HG03558 (cell line): ENCODE results near the gene DNAJC27.

Experiments
- ATAC-seq: cut with Tn5 transposase; IDR thresholded peaks from one replicate; pipeline ENCODE4 v1.9.1; 2021; ENCODE audit warnings: moderate number of reproducible peaks; ENCODE audit not compliant: unreplicated experiment; ENCODE audit errors: extremely low read depth

Gene DNAJC27

DNA sequence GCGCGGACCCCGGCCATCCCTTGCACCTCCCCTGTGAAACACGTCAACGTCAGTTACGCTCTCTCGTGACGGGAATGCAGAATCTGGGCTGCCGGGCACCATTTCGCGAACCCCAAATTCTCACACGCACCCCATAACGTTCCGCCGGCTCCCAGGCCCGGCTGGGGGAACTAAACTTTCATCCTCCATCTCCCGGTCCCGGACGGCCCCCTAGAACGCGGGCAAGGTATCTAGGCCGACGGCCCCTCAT lies 544 bp downstream of the DNAJC27 start:
- ATAC-seq = no peak

DNA sequence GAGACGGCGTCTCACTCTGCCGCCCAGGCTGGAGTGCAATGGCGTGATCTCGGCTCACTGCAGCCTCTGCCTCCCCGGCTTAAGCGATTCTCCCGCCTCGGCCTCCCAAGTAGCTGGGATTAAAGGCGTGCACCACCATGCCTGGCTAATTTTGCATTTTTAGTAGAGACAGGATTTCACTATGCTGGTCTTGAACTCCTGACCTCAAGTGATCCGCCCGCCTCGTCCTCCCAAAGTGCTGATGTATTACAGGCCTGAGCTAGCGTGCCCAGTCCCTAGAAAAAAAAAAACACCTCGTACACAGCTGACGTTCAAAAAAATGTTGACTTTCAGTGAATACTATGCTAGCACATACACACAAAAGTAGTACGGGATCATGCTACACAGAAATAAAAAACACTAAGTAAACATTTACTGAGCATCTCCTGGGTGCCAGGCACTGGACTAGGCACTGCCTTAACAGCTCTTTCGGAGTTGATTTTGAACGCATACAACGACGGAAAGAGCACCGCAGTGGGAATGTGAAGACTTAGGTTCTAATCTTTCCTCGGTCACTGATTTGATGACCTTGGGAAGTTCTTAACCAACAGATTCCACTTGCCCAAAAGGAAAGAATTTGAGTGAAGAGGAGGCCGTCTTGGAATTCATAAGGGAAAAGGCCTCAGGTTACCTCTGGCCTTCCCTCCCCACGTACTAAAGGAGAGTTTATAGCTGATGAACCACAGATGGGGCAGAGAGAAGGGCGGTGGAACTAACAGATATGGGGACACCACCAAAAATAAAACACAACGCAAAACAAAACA lies 1.1 kb downstream of the DNAJC27 start:
- no peak for ATAC-seq

DNA sequence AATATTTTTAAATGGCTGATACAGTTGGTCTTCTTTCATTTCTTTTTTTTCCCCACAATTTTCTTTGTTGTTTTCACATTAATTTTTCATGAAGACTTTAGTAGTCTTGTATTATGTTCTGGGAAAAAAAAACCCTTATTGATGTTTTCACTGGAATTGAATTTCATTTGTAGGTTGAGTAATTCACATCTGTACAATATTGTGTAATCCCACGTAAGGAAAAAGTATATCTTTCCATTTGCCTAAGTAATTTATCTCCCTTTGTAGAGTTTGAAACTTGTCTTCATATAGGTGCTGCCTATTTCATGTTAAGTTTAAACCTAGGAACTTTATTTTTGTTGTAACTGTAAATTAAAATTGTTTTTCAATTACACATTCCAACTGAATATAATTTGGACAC lies 2.0 kb downstream of the DNAJC27 start:
- no peak for ATAC-seq

DNA sequence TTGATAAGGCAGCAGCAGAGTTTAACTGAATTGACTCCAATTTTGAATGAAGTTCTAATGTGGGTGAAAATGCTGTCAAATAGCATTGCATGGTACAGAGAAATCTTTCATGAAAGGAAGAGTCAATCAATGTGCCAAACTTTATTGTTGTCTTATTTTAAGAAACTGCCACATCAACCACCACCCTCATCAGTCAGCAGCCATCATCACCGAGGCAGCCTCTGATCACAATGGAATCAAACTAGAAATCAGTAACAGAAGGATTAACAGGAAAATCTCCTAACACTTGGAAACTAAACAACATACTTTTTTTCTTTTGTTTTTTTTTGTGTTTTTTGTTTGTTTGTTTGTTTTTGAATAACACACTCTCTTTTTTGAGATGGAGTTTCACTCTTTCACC lies 9.9 kb downstream of the DNAJC27 start:
- ATAC-seq = no peak

DNA sequence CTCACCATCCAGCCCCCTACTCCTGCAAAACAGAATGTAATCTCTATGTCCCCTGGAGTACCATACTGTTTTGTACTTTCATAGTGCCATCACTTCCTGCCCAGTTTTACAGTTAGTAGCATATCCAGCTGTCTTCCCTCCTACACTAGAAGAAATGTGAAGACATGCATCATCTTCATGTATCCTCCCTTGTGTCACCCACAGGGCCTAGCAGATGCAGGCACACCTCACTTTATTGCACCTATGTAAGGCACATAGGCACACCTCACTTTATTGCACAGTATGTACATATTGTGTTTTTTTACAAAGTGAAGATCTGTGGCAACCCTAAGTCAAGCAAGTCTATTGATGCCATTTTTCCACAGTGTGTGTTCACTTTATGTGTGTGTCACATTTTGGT lies 12.0 kb downstream of the DNAJC27 start:
- no peak for ATAC-seq

GRCh38 chr2:24958411-24958935 lies 13.3 kb downstream of the DNAJC27 start:
- no peak for ATAC-seq

- no peak for ATAC-seq
Observed at GRCh38 chr2:24957976-24958375, 13.8 kb downstream of the DNAJC27 start.

GRCh38 chr2:24957221-24957620 lies 14.5 kb downstream of the DNAJC27 start:
- ATAC-seq = no peak

GRCh38 chr2:24955921-24956320 lies 15.8 kb downstream of the DNAJC27 start:
- ATAC-seq = no peak

DNA sequence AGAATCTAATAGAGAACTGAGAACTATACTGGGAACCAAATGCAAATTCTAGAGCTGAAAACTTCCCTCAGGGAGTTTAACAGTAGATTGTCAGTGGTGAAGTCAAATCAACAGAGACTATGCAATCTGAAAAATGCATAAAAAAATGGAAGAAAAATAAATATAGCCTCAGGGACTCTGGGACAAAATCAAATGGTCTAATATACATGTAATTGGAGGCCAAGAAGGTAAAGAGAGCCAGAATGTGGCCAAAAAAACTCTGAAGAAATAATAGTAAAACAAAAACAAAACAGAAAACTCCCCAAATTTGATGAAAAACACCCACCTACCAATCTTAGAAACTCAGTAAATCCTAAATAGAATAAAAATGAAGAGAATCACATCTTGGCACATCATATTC lies 16.5 kb downstream of the DNAJC27 start:
- no peak for ATAC-seq

GRCh38 chr2:24950102-24950501 lies 21.7 kb downstream of the DNAJC27 start:
- no peak for ATAC-seq

DNA sequence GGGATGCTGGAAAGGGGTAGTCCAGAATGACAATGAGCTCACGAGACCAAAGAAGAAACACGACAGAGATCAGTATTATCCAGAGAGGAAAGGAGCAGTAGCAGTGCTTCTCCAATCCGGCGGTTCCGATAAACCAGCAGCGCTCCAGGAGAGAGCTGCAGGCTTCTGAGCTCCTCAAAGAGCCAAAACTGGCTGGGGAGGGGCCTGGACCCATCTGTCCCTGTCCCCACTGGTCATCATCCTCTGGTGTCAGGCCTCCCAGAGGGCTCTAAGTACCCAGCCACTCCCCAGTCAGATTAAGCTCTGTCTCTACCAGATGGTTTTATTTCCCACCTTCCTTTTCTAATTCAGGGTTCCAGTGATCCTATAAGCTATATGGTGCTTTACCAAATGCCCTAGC lies 23.2 kb downstream of the DNAJC27 start:
- ATAC-seq = no peak

GRCh38 chr2:24947561-24948157 lies 24.1 kb downstream of the DNAJC27 start:
- no peak for ATAC-seq

DNA sequence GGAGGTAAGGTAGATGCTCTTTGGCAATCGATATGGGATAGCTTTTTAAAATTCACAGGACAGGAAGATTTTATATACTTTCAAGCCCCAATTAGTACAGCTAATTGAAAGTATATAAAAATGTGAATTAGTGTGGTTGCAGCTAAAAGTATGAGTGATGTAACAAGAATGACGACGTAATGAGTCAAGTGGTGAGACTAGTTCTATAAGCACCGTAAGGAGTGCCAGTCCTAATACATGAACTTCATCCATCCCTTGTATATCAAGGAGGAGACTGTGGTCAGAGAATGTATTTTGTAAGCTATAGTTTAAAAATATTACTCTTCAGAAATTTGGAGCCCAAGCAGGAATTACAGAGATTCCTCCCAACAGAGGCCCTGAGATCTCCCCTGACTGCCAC lies 25.8 kb downstream of the DNAJC27 start:
- ATAC-seq = no peak

- ATAC-seq = no peak
Observed at GRCh38 chr2:24943427-24944053, 28.2 kb downstream of the DNAJC27 start.

DNA sequence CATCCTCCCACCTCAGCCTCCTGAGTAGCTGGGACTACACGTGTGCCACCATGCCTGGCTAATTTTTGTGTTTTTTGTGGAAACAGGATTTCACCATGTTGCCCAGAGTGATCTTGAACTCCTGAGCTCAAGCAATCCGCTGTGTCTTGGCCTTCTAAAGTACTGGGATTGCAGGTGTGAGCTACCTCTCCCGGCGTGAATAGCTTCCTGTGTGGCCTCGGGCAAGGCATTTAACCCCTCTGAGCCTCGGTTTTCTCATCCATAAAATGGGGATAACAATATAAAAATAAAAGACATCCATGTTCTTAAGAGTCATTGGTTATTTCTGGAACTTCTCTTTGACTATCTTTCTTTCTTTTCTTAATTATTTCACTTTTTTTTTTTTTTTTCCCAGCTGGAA lies 32.4 kb downstream of the DNAJC27 start:
- no peak for ATAC-seq

- ATAC-seq = no peak
Observed at GRCh38 chr2:24937236-24937635, 34.5 kb downstream of the DNAJC27 start.

DNA sequence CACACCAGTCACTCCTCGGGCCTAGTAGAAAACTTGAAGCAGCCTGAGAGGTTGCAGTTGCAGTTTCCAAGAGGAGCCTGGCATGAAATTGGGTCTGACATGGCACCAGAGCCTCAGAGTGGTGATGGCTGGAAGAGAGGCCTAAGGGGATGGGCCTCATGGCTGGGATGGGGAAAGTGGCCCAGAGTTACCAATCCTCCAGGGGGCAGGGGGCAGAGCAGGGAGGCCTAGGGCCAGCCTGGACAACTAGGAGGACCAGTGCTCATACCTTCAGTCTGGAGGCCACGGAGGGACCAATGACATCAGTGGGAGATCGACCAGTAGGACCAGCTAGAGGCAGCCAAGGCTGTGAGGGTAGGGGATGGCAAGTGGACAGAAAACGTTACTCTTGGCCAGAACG lies 36.6 kb downstream of the DNAJC27 start:
- no peak for ATAC-seq

DNA sequence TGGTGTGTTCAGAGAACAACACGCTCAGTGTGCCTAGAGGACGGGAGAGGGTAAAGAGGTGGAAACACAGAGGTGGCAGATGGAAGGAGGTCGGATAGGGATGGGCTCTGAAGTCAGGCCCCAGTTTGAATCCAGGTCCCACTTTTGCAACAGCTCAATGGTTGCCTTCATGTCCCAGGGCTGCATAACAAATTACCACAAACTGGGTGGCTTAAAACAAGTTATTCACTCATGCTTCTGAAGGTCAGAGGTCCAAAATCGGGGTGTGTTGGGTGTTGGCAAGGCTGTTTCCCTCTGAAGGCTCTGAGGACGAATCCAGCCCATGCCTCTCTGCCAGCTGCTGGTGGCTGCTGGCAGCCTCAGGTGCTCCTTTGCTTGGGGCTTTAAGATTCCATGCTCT lies 39.0 kb downstream of the DNAJC27 start:
- no peak for ATAC-seq

GRCh38 chr2:24930768-24931167 lies 41.0 kb downstream of the DNAJC27 start:
- no peak for ATAC-seq

DNA sequence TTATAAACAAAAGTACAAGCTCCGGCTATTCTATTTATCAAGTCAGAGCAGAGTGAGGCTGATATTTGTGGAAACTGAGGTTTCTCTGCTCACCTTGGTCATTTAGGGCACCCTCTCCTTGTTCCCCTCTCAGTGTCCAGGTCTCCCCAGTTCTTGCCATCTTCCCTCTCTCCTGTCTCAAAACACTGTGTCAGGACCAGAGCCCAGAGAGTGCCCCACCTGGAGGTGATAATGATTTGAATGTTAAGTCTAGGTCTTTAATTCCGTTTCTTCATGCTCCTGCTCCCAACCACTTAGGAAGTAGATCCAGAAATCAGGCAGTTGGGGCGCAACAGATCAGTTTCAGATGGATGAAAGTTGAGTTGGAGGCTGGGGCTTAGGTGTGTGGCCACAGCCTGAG lies 42.5 kb downstream of the DNAJC27 start:
- no peak for ATAC-seq

- ATAC-seq = no peak
Observed at GRCh38 chr2:24928036-24928435, 43.7 kb downstream of the DNAJC27 start.
